GM12875 (cell line): ENCODE data around the gene PMEPA1.

Experiments used
- H3K4me3 ChIP-seq: one replicate; pipeline ENCODE4 v1.5.1; 2011; ENCODE audit warnings: low read depth, low read length, control low read depth
- CTCF ChIP-seq: IDR thresholded peaks from 2 replicates; pipeline ENCODE4 v1.5.1; 2011; ENCODE audit warnings: low read depth, mild to moderate bottlenecking, control low read depth, inconsistent platforms, low read length, moderate library complexity, borderline replicate concordance; ENCODE audit not compliant: insufficient read depth

PMEPA1 gene

GRCh38 chr20:57666106-57666833 lies 43.5 kb downstream of the PMEPA1 start:
- H3K4me3 ChIP-seq: no peak overlapping the region
- TF ChIP-seq CTCF: no peak

- H3K4me3 ChIP-seq: no peak overlapping the region
- TF ChIP-seq CTCF: no peak
Measured at GRCh38 chr20:57665589-57665971, 44.2 kb downstream of the PMEPA1 start.

GRCh38 chr20:57664924-57665588 lies 44.8 kb downstream of the PMEPA1 start:
- TF ChIP-seq CTCF: no peak
- H3K4me3 ChIP-seq: no peak overlapping the region

- no peak for TF ChIP-seq CTCF
- no peak overlapping the region for H3K4me3 ChIP-seq
Measured at GRCh38 chr20:57664476-57664875, 45.3 kb downstream of the PMEPA1 start.

- H3K4me3 ChIP-seq: no peak overlapping the region
- TF ChIP-seq CTCF: no peak
Measured at GRCh38 chr20:57663681-57664451, 45.9 kb downstream of the PMEPA1 start.

- no peak overlapping the region for H3K4me3 ChIP-seq
- TF ChIP-seq CTCF: no peak
Measured at GRCh38 chr20:57663241-57663640, 46.6 kb downstream of the PMEPA1 start.
